ENCODE results near the gene TMX4.

- no peak for TF ChIP-seq CTCF (conservative IDR thresholded peaks at IDR 0.05; ENCODE audit: low read length)
- TF ChIP-seq EZH2phosphoT487 (IDR thresholded peaks at IDR 0.05; ENCODE audit: borderline replicate concordance) = no peak
Measured at GRCh38 chr20:8007490-8007889, 12.1 kb downstream of the TMX4 start.

All from Loucy (cell line).